ENCODE data around the gene NUP62CL.
"Not testable (repeated sequence)": the region's sequence is repeated elsewhere in the genome, so short reads cannot be mapped to it uniquely, and the experiment has no call there.

Gene NUP62CL
- 0.27 to 4.3 (median 1.5) reads per million in 4 donors for total RNA-seq

GRCh38 chrX:107205770-107206696 is at the start of gene NUP62CL, which contains the start of gene DNAAF6:
Gene NUP62CL, minus strand, starts transcription at chrX:107206433. Its CDS starts 31,287 bp downstream, at chrX:107175146.
Gene DNAAF6, plus strand, starts transcription at chrX:107206611. Its CDS starts 6,265 bp downstream, at chrX:107212876.
- DNase-seq = peak; percentile 22 to 66 (median 58)

GRCh38 chrX:107228486-107228819 is 22.2 kb upstream of the NUP62CL start:
- no peak for DNase-seq

- no peak for DNase-seq
Observed at GRCh38 chrX:107227780-107228485, 21.7 kb upstream of the NUP62CL start.

- no peak for DNase-seq
Observed at GRCh38 chrX:107226757-107227156, 20.5 kb upstream of the NUP62CL start.

- no peak for DNase-seq
Observed at GRCh38 chrX:107213477-107213876, 7.2 kb upstream of the NUP62CL start.

GRCh38 chrX:107207943-107208342 is 1.7 kb upstream of the NUP62CL start:
- DNase-seq = no peak

GRCh38 chrX:107207089-107207488 is 856 bp upstream of the NUP62CL start:
- DNase-seq = no peak

- no peak for DNase-seq
Observed at GRCh38 chrX:107206697-107207065, 448 bp upstream of the NUP62CL start.

GRCh38 chrX:107204068-107204605 is 2.1 kb downstream of the NUP62CL start:
- DNase-seq = no peak

- no peak for DNase-seq
Observed at GRCh38 chrX:107199491-107199890, 6.7 kb downstream of the NUP62CL start.

GRCh38 chrX:107198074-107198473 is 8.2 kb downstream of the NUP62CL start:
- DNase-seq = not testable (repeated sequence)

- no peak for DNase-seq
Observed at GRCh38 chrX:107197319-107197718, 8.9 kb downstream of the NUP62CL start.

- DNase-seq = no peak
Observed at GRCh38 chrX:107171369-107172102, 34.7 kb downstream of the NUP62CL start.

GRCh38 chrX:107168712-107169111 is 37.5 kb downstream of the NUP62CL start:
- no peak for DNase-seq

- DNase-seq = no peak
Observed at GRCh38 chrX:107168257-107168656, 38.0 kb downstream of the NUP62CL start.

- no peak for DNase-seq
Observed at GRCh38 chrX:107167163-107167921, 38.9 kb downstream of the NUP62CL start.

GRCh38 chrX:107157618-107158017 is 48.6 kb downstream of the NUP62CL start:
- not testable (repeated sequence) for DNase-seq

- DNase-seq = not testable (repeated sequence)
Observed at GRCh38 chrX:107155621-107156430, 50.4 kb downstream of the NUP62CL start.

GRCh38 chrX:107154787-107155620 is 51.2 kb downstream of the NUP62CL start:
- peak in 1 of 5 donors; percentile 13 for DNase-seq

- DNase-seq = no peak
Observed at GRCh38 chrX:107153005-107153404, 53.2 kb downstream of the NUP62CL start.

Measured in T-helper 1 cell (primary cell).